GM23248 (cell line): Measurements from ENCODE around the gene LEUTX.

Experiments used
- EZH2 ChIP-seq: fragments of 200-600 bp; sonication (generic); IDR thresholded peaks from 2 replicates; pipeline ENCODE4 v1.6.1; 2018; ENCODE audit warnings: antibody characterized with exemption, mild to moderate bottlenecking; ENCODE audit not compliant: insufficient read depth, poor library complexity, severe bottlenecking
- EZH2phosphoT487 ChIP-seq: fragments of 200-600 bp; sonication (generic); IDR thresholded peaks from 2 replicates; pipeline ENCODE4 v1.6.1; 2018; ENCODE audit warnings: antibody characterized with exemption, moderate library complexity, mild to moderate bottlenecking, low read depth; ENCODE audit not compliant: insufficient read depth

GRCh38 chr19:39830406-39830805 lies 51.8 kb downstream of the LEUTX start:
- TF ChIP-seq EZH2: no peak
- no peak for TF ChIP-seq EZH2phosphoT487
